B cell (primary cell): ENCODE results near the gene TM4SF5. TPM values are rescaled to one million over a fixed set of nuclear protein-coding genes. Genes with fewer than 3 reads are reported as not detected.

Source experiments
- ATAC-seq: fragments of 200-7000 bp; cut with Tn5 transposase; one replicate; pipeline ENCODE4 v1.10.0; 2021; ENCODE audit warnings: low read depth, mild to moderate bottlenecking, moderate number of reproducible peaks, moderate library complexity
- CTCF ChIA-PET: fragments of 350-600 bp; sonication (Branson Sonifier 250); formaldehyde crosslinking; loops from one replicate; lab custom pipeline; 2021; ENCODE audit warnings: antibody characterized with exemption, inconsistent platforms; lab: Charles Lee
- POLR2A ChIA-PET: fragments of 350-600 bp; sonication (Branson Sonifier 250); formaldehyde crosslinking; loops from one replicate; lab custom pipeline; 2021; ENCODE audit warnings: antibody characterized with exemption; lab: Charles Lee
- DNase-seq: peaks from one replicate; pipeline ENCODE4 v3.0.0; 2013
- H2AFZ ChIP-seq: 2 replicates; pipeline ENCODE4 v1.6.1; 2012; ENCODE audit warnings: mild to moderate bottlenecking, low read depth, low read length; ENCODE audit not compliant: insufficient read depth, poor library complexity, severe bottlenecking
- H3K27ac ChIP-seq, 2 donors: 1 replicate in 1 of 2; 2 replicates in 1 of 2; pipeline ENCODE4 v1.5.1; 2012 to 2013; ENCODE audit warnings: low read length in 2 of 2, mild to moderate bottlenecking in 2 of 2, moderate library complexity in 1 of 2
- H3K27me3 ChIP-seq, 4 experiments: fragments of 200-600 bp in 1 of 4; sonication (generic) in 1 of 4; replicated peaks in 1 of 4; 1 replicate in 2 of 4; 2 replicates in 2 of 4; pipeline versions ENCODE4 v1.6.1 to v1.7.0; 2013 to 2016; ENCODE audit warnings: low read length in 3 of 4, mild to moderate bottlenecking in 2 of 4, mixed read lengths in 1 of 4, moderate library complexity in 1 of 4; ENCODE audit not compliant: insufficient read depth in 4 of 4, control insufficient read depth in 3 of 4; ENCODE audit errors: control extremely low read depth in 1 of 4
- H3K36me3 ChIP-seq, 2 experiments: replicated peaks in 1 of 2; 1 replicate in 1 of 2; 2 replicates in 1 of 2; pipeline versions ENCODE4 v1.6.1 to v1.7.1; 2013; ENCODE audit warnings: low read length in 1 of 2; ENCODE audit not compliant: insufficient read depth in 2 of 2, control insufficient read depth in 1 of 2; ENCODE audit errors: control extremely low read depth in 1 of 2, extremely low read depth in 1 of 2
- H3K4me1 ChIP-seq, 2 donors: fragments of 200-600 bp in 1 of 2; sonication (generic) in 1 of 2; 1 replicate in 1 of 2; 2 replicates in 1 of 2; pipeline versions ENCODE4 v1.5.1 to v1.6.1; 2013 to 2017; ENCODE audit warnings: low read length in 2 of 2; ENCODE audit not compliant: control insufficient read depth in 2 of 2, insufficient read depth in 2 of 2
- H3K4me2 ChIP-seq: replicated peaks from 2 replicates; pipeline ENCODE3; 2012; ENCODE audit warnings: mild to moderate bottlenecking, low read depth, low read length; ENCODE audit not compliant: poor library complexity, severe bottlenecking
- H3K4me3 ChIP-seq, 5 experiments: fragments of 200-600 bp in 1 of 5; sonication (generic) in 1 of 5; 1 replicate in 3 of 5; 2 replicates in 2 of 5; pipeline versions ENCODE4 v1.5.1 to v1.7.0; 2011 to 2016; ENCODE audit warnings: low read length in 4 of 5, mild to moderate bottlenecking in 4 of 5, low read depth in 2 of 5, control low read depth in 1 of 5, moderate library complexity in 1 of 5; ENCODE audit not compliant: insufficient read depth in 1 of 5; ENCODE audit errors: control extremely low read depth in 1 of 5, extremely low read depth in 1 of 5
- H3K79me2 ChIP-seq: fragments of 200-600 bp; sonication (generic); one replicate; pipeline ENCODE4 v1.6.0; 2016; ENCODE audit warnings: low read length; ENCODE audit not compliant: control insufficient read depth, insufficient read depth
- H3K9ac ChIP-seq: fragments of 200-600 bp; sonication (generic); 2 replicates; pipeline ENCODE4 v1.6.1; 2017; ENCODE audit warnings: mild to moderate bottlenecking, low read length, moderate library complexity
- H3K9me3 ChIP-seq, 3 donors: one replicate each; pipeline versions ENCODE4 v1.6.1 to v1.7.1; 2013; ENCODE audit warnings: low read length in 2 of 3; ENCODE audit not compliant: control insufficient read depth in 2 of 3, insufficient read depth in 1 of 3; ENCODE audit errors: control extremely low read depth in 1 of 3
- H4K20me1 ChIP-seq: 2 replicates; pipeline ENCODE4 v1.6.0; 2012; ENCODE audit warnings: mild to moderate bottlenecking, low read length; ENCODE audit not compliant: insufficient read depth, control insufficient read depth, poor library complexity, severe bottlenecking
- H3K27ac Mint-ChIP-seq: one replicate; pipeline ENCODE4 v1.8.0; 2021; ENCODE audit warnings: mixed read lengths
- H3K27me3 Mint-ChIP-seq: one replicate; pipeline ENCODE4 v1.8.0; 2021; ENCODE audit warnings: mixed read lengths
- H3K4me1 Mint-ChIP-seq: one replicate; pipeline ENCODE4 v1.8.0; 2021; ENCODE audit warnings: mixed read lengths
- H3K4me3 Mint-ChIP-seq: one replicate; pipeline ENCODE4 v1.8.0; 2021; ENCODE audit warnings: mixed read lengths
- H3K9me3 Mint-ChIP-seq: one replicate; pipeline ENCODE4 v1.8.0; 2022; ENCODE audit warnings: mixed read lengths; ENCODE audit not compliant: insufficient read depth
- CTCF ChIP-seq: fragments of 200-600 bp; IDR thresholded peaks from one replicate; pipeline ENCODE4 v1.8.0; 2022; ENCODE audit warnings: antibody characterized with exemption, mild to moderate bottlenecking
- EZH2 ChIP-seq: IDR thresholded peaks from 2 replicates; pipeline ENCODE4 v1.6.1; 2012; ENCODE audit warnings: borderline replicate concordance, low read depth, mild to moderate bottlenecking, moderate library complexity, low read length; ENCODE audit not compliant: insufficient read depth, poor library complexity, severe bottlenecking
- WGBS: methylation state at CpG from one replicate; pipeline ENCODE4 v1.1.5; 2013; ENCODE audit warnings: missing lambda C conversion rate; ENCODE audit not compliant: insufficient coverage; 5-methylcytosine and 5-hydroxymethylcytosine counted together
- intact Hi-C: fragments of 100-400 bp; cut with micrococcal nuclease; formaldehyde crosslinking; loops from one replicate; pipeline ENCODE4 v1.10.0; 2022
- polyA plus RNA-seq: library from polyadenylated mRNA; depleted of rRNA; stranded (reverse); fragments of >200 nt; gene quantifications from 2 replicates; pipeline ENCODE4 v1.2.3, GENCODE V29; 2012
- total RNA-seq, 2 donors: library from RNA; stranded (reverse); fragments of 120-200 nt in 1 of 2; gene quantifications; 1 replicate in 1 of 2; 2 replicates in 1 of 2; pipeline versions ENCODE4 v1.2.3 to v1.2.4, GENCODE V29; 2013 to 2022

The TM4SF5 gene
- total and polyA plus RNA-seq, 2 donors (not counting 1 experiment from before 2014, with no cell fraction given): not detected

GRCh38 chr17:4789701-4789950 is 17.9 kb downstream of the TM4SF5 start:
- peaks cover 27% of the 10 kb centered on the region for H3K27me3 Mint-ChIP-seq
- TF ChIP-seq CTCF (no peak), EZH2 (no peak)
- Histone ChIP-seq H3K4me3 (peak overlapping the region in 4 of 5 experiments; percentile 55 to 70 (median 63)), H3K36me3 (no peaks in the 10 kb centered on the region), H4K20me1 (no peaks in the 10 kb centered on the region), H3K27ac (no peak overlapping the region), H3K27me3 (peaks cover 0 to 47% (median 29%) of the 10 kb centered on the region in 4 experiments), H3K4me2 (peak overlapping the region; percentile 95), H2AFZ (peak overlapping the region; percentile 86), H3K9ac (peak overlapping the region; percentile 70), H3K9me3 (peaks cover 0 to 27% (median 0%) of the 10 kb centered on the region in 3 donors), H3K4me1 (peaks cover 28 to 34% of the 10 kb centered on the region in 2 donors), H3K79me2 (no peaks in the 10 kb centered on the region)
- ChIA-PET CTCF (interaction anchor here (0.6 to 3.2 kb wide), 21 partner anchors 12 to 150 kb away, joined by 3 to 36 read pairs (median 5); partner anchors contain the start of genes ARRB2, C17orf114, CHRNE and CXCL16), POLR2A (interaction anchor here (0.8 to 1.7 kb wide), 7 partner anchors 17 to 178 kb away, joined by 3 to 5 read pairs (median 4); partner anchors contain the start of genes MED11, MINK1, PFN1 and PLD2)
- H3K4me1 Mint-ChIP-seq: peaks cover 30% of the 10 kb centered on the region
- H3K9me3 Mint-ChIP-seq: no peaks in the 10 kb centered on the region
- no peak for DNase-seq
- intact Hi-C loops: no loop called here
- peak overlapping the region; percentile 94 for H3K4me3 Mint-ChIP-seq
- WGBS: 0% methylated on average over 25 of the region's 25 CpGs
- ATAC-seq: no peak
- peak overlapping the region; percentile 78 for H3K27ac Mint-ChIP-seq
